ENCODE measurements around the gene GNAI3.

The GNAI3 gene

DNA sequence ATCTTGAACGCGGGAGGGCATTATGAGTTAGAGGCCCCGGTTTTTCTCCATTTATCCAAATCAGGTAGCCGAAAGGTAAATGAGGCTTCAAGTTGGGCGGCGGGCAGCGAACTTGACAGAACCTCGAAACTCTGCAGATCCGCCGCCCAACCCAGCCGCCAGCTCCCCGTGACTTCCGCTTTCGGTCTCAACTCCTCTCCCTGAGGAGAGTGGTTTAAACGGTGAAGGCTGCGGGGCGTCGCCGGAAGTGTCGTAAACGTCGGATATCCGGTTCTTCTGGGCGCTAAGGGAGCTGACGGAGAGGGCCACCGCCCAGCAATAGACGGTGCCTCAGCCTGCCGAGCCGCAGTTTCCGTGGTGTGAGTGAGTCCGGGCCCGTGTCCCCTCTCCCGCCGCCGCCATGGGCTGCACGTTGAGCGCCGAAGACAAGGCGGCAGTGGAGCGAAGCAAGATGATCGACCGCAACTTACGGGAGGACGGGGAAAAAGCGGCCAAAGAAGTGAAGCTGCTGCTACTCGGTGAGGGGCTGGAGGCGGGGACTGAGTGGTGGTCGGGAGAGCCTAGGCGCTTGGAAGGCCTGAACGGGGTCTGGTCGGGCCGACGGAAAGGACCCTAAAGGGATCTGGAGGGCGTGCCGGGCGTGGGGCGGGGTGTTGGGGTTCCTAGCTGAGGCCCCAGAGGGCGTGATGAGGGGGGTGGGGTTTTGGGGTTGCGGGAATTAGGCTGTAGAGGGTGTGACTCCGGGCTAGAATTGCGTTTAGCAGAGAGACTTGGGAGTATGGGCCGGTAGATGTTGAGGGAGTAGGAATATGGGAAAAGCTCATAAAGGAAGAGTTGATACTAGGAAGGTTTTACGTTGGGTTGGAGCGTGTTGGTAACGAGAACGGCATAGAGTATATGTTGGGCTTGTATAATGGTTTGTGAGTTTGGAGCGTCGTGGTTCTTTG lies at the start of gene GNAI3:
Gene GNAI3 (plus strand): TSS at position 295 of the 947 bp plus-strand sequence. CDS start 106 bp downstream, at position 401.
- peak; percentile 98 for DNase-seq (ENCODE audit: low read depth)
- H3K4me3 ChIP-seq (ENCODE audit: low read depth, low read length): peak within 1 kb of the TSS; percentile 95
- TF ChIP-seq, protein P1, sequence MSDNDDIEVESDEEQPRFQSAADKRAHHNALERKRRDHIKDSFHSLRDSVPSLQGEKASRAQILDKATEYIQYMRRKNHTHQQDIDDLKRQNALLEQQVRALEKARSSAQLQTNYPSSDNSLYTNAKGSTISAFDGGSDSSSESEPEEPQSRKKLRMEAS (IDR thresholded peaks at IDR 0.05; ENCODE audit: low read depth, low read length): peak; percentile 41
- TF ChIP-seq, protein P2, sequence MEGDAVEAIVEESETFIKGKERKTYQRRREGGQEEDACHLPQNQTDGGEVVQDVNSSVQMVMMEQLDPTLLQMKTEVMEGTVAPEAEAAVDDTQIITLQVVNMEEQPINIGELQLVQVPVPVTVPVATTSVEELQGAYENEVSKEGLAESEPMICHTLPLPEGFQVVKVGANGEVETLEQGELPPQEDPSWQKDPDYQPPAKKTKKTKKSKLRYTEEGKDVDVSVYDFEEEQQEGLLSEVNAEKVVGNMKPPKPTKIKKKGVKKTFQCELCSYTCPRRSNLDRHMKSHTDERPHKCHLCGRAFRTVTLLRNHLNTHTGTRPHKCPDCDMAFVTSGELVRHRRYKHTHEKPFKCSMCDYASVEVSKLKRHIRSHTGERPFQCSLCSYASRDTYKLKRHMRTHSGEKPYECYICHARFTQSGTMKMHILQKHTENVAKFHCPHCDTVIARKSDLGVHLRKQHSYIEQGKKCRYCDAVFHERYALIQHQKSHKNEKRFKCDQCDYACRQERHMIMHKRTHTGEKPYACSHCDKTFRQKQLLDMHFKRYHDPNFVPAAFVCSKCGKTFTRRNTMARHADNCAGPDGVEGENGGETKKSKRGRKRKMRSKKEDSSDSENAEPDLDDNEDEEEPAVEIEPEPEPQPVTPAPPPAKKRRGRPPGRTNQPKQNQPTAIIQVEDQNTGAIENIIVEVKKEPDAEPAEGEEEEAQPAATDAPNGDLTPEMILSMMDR (IDR thresholded peaks at IDR 0.05; ENCODE audit: low read depth, low read length): no peak
- TF ChIP-seq MYC (IDR thresholded peaks at IDR 0.05; ENCODE audit: low read depth, low read length) (peak; percentile 70; the same call in 1 of the 2 replicates), POLR2A (IDR thresholded peaks at IDR 0.05; ENCODE audit: extremely low read depth, insufficient read length) (peak; percentile 83)

DNA sequence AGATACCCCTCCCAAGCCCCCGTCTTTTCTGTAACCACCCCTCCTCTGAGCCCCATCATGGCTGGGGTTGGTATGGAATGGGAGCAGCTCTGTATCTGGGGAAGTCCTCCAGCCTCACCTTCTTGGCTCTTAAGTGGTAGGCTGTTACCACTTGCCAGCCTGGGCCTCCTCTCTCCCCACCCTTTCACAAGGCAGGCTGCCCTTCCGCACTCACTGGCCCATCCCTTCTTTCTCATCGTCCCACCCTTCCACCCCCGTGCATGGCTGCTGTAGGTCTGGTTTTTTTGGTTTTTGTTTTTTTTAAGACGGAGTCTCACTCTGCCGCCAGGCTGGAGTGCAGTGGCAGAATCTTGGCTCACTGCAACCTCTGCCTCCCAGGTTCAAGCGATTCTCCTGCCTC lies 49.3 kb upstream of the GNAI3 start:
- no peak for DNase-seq (ENCODE audit: low read depth)
- H3K4me3 ChIP-seq (ENCODE audit: low read depth, low read length): no peak overlapping the region
- TF ChIP-seq, protein P1 (IDR thresholded peaks at IDR 0.05; ENCODE audit: low read depth, low read length): no peak
- TF ChIP-seq POLR2A (IDR thresholded peaks at IDR 0.05; ENCODE audit: extremely low read depth, insufficient read length): no peak
- TF ChIP-seq MYC (IDR thresholded peaks at IDR 0.05; ENCODE audit: low read depth, low read length): no peak
- TF ChIP-seq, protein P2 (IDR thresholded peaks at IDR 0.05; ENCODE audit: low read depth, low read length): no peak

DNA sequence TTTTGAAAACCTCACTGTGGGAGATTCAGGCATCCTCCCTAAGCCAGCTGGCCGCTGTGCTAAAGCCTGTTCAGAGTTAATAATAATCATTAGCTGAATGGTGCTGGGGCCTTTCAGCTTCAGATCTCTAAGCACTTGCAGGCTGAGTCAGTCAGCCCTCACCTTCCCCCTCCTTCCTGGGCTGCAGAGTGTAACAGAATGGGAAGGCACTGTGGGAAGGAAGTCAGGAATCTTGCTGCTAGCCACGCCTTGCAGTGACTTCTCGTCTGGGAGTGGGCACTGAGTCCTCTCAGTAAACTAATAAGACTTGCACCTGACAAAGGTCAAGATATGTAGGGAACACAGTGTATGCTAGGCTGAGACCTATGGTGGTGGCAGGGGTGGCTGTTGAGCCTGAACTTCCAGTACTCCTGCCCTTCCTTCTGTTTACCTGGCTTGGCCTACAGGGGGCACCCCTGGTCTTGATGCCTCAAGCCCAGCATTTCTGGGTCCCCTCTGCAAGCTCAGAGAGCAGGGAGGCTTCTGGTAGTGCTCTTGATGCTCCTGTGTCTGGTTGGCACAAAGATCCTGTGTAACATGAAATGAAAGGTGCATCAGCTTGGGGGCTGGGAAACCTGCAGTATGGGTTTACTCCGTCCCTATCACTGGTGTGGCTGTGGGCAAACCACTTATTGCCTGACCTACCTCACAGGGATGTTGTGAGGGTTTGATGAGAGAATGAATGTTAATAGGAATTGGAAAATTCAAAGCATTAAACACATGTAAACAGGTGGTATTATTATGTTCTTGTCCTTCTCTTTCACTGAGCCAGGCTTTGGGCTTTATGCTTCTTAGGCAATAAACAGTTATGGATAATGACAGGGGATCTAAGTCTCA lies 48.5 kb upstream of the GNAI3 start:
- peak; percentile 81 for DNase-seq (ENCODE audit: low read depth)
- no peak overlapping the region for H3K4me3 ChIP-seq (ENCODE audit: low read depth, low read length)
- TF ChIP-seq, protein P2 (IDR thresholded peaks at IDR 0.05; ENCODE audit: low read depth, low read length): peak; percentile 67
- TF ChIP-seq MYC (IDR thresholded peaks at IDR 0.05; ENCODE audit: low read depth, low read length): no peak

DNA sequence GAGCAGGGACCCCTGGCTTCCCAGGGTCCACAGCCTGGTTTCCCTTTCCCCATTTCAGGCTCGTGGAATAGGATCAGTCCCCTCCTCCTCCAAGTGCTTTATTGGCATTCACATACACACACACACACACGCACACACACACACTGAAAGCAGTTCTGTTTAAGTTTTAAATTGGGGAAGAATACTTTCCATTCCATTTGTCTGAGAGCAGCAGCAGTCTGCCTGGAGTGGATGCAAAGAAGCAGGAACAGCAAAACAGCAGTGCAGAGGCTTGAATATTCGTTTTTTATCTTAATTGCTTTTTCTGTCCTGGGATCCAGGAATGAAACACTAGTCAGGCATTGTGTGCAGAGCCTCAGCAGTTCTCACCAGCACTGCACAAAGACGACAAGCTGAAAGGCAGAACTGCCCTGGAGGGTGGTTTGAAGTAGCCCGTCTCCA lies 47.5 kb upstream of the GNAI3 start:
- no peak for TF ChIP-seq MYC (IDR thresholded peaks at IDR 0.05; ENCODE audit: low read depth, low read length)
- TF ChIP-seq, protein P2 (IDR thresholded peaks at IDR 0.05; ENCODE audit: low read depth, low read length): no peak
- no peak for TF ChIP-seq POLR2A (IDR thresholded peaks at IDR 0.05; ENCODE audit: extremely low read depth, insufficient read length)
- TF ChIP-seq, protein P1 (IDR thresholded peaks at IDR 0.05; ENCODE audit: low read depth, low read length): no peak
- no peak for DNase-seq (ENCODE audit: low read depth)
- no peak overlapping the region for H3K4me3 ChIP-seq (ENCODE audit: low read depth, low read length)

DNA sequence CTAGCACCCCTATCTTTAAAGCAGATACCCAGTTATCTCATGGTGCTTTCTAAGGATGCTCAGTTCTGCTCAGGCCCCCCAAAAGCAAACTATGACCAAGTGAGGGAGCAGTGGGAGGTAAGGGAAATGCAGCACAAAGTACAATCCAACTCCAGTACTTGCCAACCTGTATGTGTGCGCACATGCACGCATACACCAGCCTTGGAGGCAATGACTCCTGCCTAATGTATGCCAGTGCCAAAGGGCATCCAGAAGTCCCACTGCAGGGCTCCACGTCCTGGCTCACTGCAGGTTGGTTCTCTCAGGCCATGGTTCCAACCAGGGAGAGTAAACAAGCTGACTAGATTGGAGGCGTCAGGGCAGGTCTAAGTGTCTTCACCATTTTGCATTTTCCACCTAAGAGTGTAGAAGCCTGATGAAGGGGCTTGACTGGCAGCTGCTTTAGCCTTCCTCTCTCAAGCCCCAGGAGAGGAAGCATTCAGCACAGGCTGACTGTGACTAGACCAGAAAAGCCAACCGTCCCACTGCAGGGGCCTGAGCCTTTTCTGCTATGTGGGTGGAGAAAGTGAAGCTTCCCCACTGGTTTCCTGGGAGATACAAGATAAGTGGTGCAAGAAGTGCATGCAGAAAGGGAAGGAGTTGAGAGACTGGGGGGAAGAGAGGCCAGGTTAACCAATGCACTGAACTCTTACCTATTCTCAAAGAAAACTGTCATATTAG lies 46.6 kb upstream of the GNAI3 start:
- TF ChIP-seq, protein P1 (IDR thresholded peaks at IDR 0.05; ENCODE audit: low read depth, low read length): no peak
- TF ChIP-seq MYC (IDR thresholded peaks at IDR 0.05; ENCODE audit: low read depth, low read length): no peak; the same call in 1 of the 2 replicates
- TF ChIP-seq POLR2A (IDR thresholded peaks at IDR 0.05; ENCODE audit: extremely low read depth, insufficient read length): no peak
- TF ChIP-seq, protein P2 (IDR thresholded peaks at IDR 0.05; ENCODE audit: low read depth, low read length): no peak
- peak; percentile 93 for DNase-seq (ENCODE audit: low read depth)

More for the DNA sequence above, 46.6 kb upstream of the GNAI3 start:
- H3K4me3 ChIP-seq (ENCODE audit: low read depth, low read length): peak overlapping the region; percentile 35
